HG02884 (cell line): ENCODE measurements around the gene ZNF429.
A peak's percentile ranks its signal among the peaks of the same experiment; 100 is the strongest.
"Not testable (repeated sequence)": the region's sequence is repeated elsewhere in the genome, so short reads cannot be mapped to it uniquely, and the experiment has no call there.

ENCODE experiments used
- ATAC-seq: cut with Tn5 transposase; IDR thresholded peaks from one replicate; pipeline ENCODE4 v1.9.1; 2021; ENCODE audit warnings: mild to moderate bottlenecking, moderate library complexity; ENCODE audit not compliant: unreplicated experiment

The ZNF429 gene

DNA sequence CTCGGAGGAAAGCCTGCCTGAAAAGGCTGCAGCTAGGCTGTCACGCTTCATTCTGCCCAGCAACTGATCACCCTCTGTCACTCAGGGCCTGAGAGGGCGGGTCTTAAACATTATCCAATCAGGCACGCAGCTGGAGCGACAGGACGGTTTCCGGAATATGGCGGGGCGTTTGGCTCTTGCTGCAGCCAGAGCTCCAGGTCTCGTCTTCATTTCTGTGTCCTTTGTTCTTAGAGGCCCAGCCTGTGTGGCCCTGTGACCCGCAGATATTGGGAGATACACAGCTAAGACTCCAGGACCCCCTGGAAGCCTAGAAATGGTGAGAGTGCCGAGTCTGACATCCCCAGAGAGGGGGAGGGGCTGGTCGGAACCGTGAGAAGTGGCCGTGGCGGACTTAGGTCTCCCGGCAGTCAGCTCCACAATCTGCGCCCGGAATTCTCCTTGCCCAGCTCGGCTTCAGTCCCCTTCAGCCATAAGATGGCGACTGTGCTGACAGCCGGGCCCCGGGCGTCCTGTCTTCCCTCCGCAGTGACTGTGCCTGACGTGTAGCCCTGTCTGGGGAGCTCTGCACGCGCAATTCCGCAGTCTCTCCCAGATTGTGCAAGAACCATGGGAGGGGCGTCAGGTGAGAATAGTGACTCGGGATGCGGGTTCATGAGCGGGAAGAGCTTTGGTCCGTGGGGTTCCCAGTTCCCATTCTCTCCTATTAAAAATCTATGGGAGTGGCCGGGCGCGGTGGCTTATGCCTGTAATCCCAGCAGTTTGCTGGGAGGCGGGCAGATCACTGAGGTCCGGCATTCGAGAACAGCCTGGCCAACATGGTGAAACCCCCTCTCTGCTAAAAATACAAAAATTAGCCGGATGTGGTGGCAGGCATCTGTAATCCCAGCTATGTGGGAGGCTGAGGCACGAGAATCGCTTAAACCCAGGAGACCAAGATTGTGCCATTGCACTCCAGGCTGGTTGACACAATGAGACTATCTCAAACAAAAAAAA lies at the start of gene ZNF429:
TSS of gene ZNF429 (plus strand) at position 144 of the 993 bp plus-strand sequence. CDS start at position 314, 170 bp downstream.
- peak; percentile 100 for ATAC-seq

DNA sequence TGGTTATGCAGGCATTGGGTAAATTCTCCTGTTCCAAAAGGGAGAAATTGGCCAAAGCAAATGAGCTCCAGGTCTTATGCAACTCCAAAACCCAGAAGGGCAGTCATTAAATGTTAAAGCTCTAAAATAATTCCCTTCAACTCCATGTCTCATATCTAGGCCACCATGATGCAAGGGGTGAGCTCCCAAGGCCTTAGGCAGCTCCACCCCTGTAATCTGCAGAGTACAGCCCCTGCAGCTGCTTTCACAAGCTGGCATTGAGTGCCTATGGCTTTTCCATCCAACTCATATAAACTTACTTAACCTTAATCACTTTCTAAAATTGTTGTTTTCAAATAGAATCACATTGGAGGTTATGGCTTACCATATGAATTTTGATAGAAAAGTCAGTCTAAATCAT lies 44.7 kb upstream of the ZNF429 start:
- ATAC-seq = no peak

DNA sequence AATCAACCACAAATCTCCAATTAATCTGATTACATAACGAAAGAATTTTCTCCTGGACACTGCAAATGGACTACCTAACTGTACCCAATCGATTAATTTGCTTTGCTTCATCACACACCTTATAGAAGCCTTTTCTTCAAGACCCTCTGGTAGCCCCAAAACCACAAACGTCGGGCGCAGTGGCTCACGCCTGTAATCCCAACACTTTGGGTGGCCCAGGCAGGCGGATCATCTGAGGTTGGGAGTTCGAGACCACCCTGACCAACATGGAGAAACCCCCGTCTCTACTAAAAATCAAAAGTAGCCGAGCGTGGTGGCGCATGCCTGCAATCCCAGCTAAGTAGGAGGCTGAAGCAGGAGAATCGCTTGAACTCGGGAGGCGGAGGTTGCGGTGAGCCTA lies 42.9 kb upstream of the ZNF429 start:
- no peak for ATAC-seq

DNA sequence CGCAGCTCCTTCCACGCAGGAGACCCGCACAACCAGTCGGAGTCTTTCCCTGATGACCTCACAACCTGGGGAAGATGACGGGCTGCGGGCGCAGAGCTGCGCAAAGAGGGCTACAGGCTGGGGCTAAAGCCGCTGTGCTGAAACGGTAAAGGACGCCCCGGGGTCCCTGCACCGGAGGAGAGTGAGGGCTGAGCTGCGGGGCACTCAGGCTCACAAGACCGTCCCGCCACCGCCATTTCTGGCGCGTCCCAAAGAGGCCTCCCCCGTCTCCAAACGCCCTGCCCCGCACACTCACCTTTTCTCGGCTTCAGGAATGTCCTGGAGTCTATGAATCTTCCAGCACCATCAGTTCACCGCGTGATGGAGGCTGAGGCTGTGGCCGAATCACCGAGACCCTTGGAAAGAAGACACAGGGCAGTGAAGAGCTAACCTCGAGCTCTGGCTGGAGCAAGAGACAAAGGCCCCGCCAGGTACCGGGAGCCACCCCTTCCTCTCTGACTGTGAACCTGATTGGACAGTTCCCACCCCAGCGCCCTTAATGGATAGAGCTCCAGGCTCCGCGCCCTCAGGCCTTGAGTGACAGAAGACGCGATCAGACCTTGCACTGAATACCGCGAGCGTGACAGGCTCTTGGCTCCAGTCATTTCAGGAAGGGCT lies 41.8 kb upstream of the ZNF429 start:
- no peak for ATAC-seq

DNA sequence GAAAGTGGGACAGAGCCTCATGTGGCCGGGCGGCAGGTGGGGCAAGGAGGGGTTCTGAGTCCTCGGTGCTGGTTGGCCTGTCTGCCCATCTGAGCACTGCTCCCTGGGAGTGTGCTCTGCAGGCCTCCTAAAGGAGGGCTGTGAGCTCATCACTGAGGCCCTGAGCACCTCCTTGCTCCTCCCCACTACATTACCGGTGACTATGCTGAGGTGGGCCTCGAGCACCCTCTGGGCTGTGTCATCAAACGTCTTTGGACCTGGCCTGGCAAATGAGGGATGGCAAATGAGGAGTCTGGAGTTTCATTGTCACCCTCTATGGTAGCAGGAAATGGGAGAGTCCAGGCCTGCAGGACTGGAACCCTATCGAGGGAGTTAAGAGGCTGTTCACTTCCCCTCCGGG lies 38.8 kb upstream of the ZNF429 start:
- ATAC-seq = no peak

DNA sequence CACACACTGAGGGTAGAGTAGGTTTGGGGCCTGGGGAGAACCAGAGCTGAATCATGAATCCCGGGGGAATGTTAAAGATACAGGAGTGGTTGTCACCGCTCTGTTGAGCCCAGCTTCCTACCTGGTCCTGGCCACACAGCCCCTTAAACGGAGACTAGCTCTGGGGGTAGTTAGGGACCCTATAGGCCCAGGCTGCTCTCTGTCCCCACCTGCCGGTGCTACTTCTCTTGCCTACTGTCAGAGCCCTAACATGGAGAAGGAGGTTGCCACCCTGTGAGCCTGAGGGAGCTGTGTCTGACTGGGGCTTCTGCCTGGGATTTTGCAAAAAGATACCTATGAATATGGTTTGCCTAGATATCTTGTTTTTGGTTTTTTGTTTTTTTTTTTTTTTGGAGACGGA lies 36.6 kb upstream of the ZNF429 start:
- ATAC-seq = no peak

DNA sequence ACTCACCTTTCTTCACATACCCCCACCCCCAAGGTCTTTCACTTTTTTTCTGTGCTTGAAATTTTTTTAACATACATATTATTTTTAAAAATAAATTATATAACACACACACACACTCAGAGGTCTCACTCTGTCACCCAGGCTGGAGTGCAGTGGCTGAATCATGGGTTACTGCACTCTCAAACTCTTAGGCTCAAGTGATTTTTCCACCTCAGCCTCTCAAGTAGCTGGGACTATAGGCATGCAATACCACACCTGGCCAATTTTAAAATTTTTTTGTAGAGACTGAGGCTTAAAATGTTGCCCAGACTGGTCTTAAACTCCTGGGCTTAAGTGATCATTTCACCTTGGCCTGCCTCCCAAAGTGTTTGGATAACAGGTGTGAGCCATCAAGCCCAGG lies 32.9 kb upstream of the ZNF429 start:
- ATAC-seq = no peak

DNA sequence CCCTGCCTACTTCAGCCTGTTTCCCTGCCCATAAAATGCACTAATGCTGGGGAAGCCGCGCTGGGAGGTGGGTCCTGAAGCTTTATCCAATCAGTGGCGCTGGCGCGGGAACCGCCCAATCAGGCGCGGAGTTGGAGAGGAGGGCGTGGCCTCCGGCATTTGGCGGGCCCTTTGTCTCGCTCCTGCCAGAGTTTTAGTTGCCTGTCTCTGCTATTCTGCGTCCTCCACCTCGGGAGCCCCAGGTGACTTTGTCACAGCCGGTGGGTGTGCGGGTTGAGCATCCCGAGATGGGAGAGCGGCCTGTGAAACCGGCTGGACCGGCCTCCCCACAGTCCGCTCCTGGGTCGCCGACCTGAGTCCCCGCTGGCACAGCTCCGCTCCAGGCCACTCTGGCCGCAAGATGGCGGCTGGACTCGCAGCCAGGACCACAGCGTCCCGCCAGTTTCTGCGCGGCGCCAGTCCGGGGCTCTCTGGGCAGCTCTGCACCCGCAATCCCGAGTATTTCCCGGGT lies 30.7 kb upstream of the ZNF429 start:
- ATAC-seq = no peak

DNA sequence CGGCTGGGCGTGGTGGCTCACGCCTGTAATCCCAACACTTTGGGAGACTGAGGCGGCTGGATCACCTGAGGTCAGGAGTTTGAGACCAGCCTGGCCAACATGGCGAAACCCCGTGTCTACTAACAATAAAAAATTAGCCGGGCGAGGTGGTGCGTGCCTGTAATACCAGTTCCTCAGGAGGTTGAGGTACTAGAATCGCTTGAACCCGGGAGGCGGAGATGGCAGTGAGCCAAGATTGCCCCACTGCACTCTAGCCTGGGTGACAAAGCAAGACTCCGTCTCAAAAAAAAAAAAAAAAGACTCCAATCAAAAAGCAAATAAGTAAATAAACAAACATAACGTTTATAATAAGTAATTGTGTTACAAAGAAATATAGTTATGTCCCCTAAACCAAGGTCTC lies 23.0 kb upstream of the ZNF429 start:
- not testable (repeated sequence) for ATAC-seq

DNA sequence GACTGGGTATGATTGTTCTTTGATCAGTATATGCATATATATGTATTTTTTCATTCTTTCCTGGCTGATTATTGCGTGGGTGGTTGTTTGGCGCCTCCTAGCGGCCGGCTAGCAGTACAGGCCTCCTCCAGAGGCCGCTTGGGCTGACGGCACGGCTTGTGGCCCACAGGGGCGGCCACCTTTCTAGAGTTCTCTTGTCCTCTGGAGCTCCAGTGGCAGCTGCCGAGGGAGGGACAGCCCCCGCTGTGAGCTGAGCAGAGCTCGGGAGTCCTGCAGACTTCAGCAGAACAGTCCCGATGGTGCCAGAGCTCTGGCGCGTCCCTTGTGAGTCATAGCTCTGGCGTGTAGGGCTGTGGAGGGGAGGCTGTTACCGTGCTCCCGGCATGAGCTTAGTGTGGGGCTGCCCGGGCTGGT lies 22.5 kb upstream of the ZNF429 start:
- ATAC-seq = no peak

DNA sequence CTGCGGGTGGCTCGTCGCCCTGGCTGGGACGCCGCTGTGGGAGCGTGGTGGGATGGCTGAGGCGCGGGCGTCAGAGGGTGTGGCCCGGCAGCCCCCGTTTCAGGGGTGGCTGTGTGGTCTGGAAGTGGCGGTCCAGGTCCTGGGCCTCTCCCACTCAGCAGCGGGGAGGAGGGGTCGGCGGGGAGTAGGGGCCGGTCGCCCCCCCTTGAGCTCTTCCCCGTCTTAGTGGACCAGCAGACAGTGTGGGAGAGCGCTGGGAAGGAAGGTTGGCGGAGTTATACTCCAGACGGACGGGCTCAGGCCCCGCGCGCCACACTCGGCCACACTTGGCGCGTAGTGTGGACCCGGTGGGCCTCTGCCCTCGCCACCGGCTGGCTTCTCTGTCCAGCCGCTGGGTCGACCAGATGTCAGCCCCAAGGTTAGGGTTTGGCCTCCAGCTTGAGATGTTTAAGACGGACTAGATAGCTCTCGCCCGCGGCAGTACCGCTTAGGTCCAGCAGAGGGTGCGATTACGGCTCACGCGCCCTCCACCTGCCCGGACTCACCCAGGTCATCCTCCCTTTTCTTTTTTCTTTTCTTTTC lies 21.7 kb upstream of the ZNF429 start:
- no peak for ATAC-seq

DNA sequence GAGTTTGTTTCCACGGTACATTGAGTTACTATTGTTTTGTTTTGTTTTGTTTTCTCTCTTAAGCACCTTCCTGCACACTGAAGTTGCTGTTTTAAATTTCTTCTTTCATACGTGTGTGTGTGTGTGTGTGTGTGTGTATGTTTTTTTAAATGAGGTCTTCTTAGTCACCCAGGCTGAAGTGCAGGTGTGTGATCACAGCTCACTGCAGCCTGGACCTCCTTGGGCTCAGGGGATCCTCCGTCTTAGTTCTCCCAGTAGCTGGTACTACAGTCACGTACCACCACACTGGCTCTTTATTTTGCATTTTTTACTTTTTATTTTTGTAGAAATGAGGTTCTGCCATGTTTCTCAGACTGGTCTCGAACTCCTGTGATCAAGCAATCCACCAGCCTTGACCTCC lies 20.8 kb upstream of the ZNF429 start:
- no peak for ATAC-seq

DNA sequence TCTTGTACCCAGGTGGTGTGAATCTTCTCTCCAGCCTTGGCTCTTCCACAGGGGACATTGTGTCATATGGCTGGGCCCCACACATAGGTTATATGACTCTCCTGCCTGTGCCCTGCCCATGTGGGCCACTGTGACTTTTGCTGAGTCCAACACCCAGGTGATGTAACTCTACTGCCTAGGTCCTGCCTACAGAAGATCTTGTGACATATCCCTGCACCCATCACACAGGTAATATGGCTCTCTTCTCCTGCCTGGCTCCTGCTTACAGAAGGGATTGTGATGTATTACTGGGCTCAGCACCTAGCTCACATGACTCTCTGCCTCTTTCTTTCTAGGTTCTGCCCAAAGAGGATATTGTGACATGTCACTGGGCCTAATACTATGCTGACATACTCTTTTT lies 19.5 kb upstream of the ZNF429 start:
- no peak for ATAC-seq

DNA sequence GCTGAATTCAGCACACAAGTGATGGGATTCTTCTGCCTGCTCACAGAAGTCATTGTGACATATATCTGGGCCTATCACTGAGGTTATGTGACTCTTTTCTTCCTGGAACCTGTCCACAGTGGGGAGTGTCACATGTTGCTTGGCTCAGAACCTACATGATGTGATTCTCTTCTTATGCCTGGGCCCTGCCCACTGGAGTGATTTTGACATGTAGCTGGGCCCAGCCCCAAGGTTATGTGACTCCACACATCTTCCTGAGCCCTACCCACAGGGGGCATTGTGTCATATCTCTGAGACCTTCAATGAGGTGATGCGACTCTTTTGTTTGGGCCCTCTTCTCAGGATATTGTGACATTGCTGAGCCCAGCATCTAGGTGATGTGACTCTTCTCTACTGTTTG lies 17.4 kb upstream of the ZNF429 start:
- no peak for ATAC-seq

DNA sequence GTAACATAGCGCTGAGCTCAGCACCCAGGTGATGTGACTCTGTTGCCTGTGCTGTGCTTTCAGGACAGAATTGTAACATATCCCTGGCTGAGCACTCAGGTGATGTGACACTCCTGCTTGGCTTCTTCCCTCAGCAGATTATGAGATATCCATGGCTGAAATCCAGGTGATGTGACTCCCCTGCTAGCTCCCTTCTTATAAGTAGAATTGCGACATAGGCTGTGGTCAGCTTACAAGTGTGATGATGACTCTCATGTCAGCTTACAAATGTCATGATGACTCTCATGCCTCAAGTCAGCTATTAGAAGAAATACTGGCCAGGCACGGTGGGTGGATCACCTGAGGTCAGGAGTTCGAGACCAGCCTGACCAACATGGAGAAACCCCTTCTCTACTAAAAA lies 14.3 kb upstream of the ZNF429 start:
- ATAC-seq = no peak

DNA sequence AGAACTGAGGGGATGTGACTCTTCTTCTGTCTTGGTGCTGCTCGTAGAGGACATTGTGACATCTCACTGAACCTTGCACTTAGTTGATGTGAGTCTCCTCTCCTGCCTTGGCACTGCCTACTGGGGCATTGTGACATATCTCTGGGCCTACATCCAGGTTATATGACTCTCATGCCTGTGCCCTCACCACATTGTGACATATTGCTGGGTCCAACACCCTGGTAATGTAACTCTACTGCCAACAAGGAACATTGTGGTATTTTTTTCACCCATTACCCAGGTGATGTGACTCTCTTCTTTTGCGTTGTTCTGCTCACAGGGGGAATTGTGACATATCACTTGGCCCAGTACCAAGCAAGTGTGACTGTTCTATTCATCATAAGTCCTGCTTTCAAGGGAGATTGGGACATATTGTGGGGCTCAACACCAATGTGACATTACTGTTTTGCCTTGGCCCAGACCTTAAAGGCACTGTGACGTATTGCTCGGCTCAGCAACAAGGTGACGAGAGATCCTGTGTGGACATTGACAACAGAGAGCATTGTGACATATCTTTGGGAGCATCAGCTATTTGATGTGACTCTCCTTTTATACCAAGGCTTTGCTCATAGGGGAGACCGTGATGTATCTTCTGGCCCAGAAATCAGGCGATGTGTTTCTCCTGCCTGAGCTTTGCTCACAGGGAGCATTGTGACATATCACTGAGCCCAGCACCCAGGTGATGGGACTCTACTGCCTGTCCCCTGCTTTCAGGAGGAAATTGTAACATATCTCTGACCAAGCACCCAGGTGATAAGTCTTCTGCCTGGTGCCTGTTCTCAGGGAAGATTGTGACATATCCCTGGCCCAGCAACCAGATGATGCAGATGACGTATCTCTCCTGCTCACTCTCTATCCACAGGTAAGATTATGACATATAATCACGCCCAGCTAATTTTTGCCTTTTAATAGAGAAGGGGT lies 12.2 kb upstream of the ZNF429 start:
- ATAC-seq = no peak

DNA sequence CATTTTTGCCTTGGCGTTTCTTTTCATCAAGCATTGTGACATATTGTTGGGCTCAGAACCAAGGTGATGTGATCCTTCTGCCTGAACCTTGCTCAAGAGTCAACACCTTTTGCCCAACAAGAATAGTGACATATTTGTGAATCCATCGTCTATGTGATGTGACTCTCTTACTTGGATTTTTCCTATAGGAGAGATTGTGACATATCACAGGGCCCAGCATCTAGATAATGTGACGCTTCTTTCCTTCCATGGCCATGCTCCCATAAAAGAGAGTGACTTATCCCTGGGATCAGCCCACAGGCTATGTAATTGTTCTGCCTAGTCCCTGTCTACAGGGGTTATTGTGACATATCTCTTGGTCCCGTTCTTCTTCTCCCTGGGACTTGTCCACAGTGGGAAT lies 8.5 kb upstream of the ZNF429 start:
- no peak for ATAC-seq

DNA sequence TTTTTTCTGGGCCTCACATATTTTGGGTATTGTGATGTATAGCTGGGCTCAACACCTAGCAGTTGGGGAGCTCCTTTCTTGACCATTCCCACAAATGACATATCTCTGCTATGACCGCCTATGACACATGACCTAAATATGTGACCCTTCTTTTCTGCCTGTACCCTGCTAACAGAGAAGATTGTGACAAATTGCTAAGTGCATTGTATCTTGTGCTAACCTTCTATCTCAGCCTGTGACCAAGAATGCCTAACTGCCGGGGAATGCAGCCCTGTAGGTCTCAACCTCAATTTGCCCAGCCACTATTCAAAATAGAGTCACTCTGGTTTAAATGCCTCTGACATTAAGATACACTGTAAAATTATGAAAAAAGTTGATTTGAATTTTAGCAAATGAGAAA lies 6.8 kb upstream of the ZNF429 start:
- no peak for ATAC-seq

DNA sequence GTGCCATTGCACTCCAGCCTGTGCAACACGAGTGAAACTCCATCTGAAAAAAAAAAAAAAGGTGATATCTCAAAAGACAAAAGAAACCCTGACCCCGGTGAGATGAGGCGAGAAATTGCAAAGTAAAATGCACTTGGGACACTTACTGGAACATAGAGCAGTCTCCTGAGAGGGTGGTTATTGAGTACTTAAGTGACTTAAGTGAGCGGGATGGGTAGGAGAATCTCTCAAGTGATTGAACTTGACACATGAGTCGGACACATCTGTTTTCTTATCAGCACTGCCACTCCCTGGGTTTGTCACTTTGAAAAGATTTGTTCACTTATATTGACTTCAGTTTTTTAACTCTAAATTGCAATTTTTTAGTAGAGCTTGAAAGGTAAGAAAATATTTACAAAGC lies 2.8 kb downstream of the ZNF429 start:
- ATAC-seq = no peak

DNA sequence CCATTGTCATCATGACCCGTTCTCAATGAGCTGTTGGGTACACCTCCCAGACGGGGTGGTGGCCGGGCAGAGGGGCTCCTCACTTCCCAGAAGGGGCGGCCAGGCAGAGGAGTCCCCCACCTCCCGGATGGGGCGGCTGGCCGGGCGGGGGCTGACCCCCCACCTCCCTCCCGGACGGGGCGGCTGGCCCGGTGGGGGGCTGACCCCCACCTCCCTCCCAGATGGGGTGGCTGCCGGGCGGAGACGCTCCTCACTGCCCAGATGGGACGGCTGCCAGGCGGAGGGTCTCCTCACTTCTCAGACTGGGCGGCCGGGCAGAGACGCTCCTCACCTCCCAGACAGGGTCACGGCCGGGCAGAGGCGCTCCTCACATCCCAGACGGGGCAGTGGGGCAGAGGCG lies 5.7 kb downstream of the ZNF429 start:
- not testable (repeated sequence) for ATAC-seq
